H9 (cell line): ENCODE measurements around the gene USP7. TPM values are rescaled to one million over a fixed set of nuclear protein-coding genes. Genes with fewer than 3 reads are reported as not detected.

ENCODE experiments used
- DNase-seq: peaks from one replicate; pipeline ENCODE4 v3.0.0-alpha.2; 2017
- H2AFZ ChIP-seq: one replicate; pipeline ENCODE4 v1.6.1; 2013; ENCODE audit warnings: mild to moderate bottlenecking, low read length, control low read depth, moderate library complexity
- H2AK5ac ChIP-seq: 2 replicates; pipeline ENCODE4 v1.6.1; 2013; ENCODE audit warnings: low read length, control low read depth, mixed read lengths; ENCODE audit not compliant: insufficient read length
- H2BK120ac ChIP-seq: one replicate; pipeline ENCODE4 v1.6.1; 2013; ENCODE audit warnings: low read depth, mild to moderate bottlenecking, low read length, control low read depth, inconsistent platforms; ENCODE audit not compliant: poor library complexity, severe bottlenecking
- H2BK12ac ChIP-seq: 2 replicates; pipeline ENCODE4 v1.6.1; 2013; ENCODE audit warnings: low read length, control low read depth, mixed read lengths, low read depth; ENCODE audit not compliant: insufficient read length
- H2BK15ac ChIP-seq: 2 replicates; pipeline ENCODE4 v1.6.1; 2013; ENCODE audit warnings: low read depth, low read length, control low read depth
- H2BK20ac ChIP-seq: one replicate; pipeline ENCODE4 v1.6.1; 2013; ENCODE audit warnings: low read depth, mild to moderate bottlenecking, low read length, control low read depth, inconsistent platforms; ENCODE audit not compliant: poor library complexity, severe bottlenecking
- H2BK5ac ChIP-seq: 2 replicates; pipeline ENCODE4 v1.6.1; 2013; ENCODE audit warnings: low read length, control low read depth, mixed read lengths; ENCODE audit not compliant: insufficient read length
- H3K14ac ChIP-seq: 2 replicates; pipeline ENCODE4 v1.6.1; 2013; ENCODE audit warnings: low read length, control low read depth; ENCODE audit not compliant: insufficient read depth
- H3K18ac ChIP-seq: 2 replicates; pipeline ENCODE4 v1.6.1; 2013; ENCODE audit warnings: low read depth, mild to moderate bottlenecking, mixed read lengths, low read length, control low read depth; ENCODE audit not compliant: insufficient read length
- H3K23ac ChIP-seq: 2 replicates; pipeline ENCODE4 v1.6.1; 2013; ENCODE audit warnings: low read length, control low read depth, mixed read lengths, low read depth; ENCODE audit not compliant: insufficient read length
- H3K23me2 ChIP-seq: 2 replicates; pipeline ENCODE4 v1.6.1; 2013; ENCODE audit warnings: low read depth, mild to moderate bottlenecking, mixed read lengths, low read length, control low read depth; ENCODE audit not compliant: insufficient read length, poor library complexity, severe bottlenecking
- H3K27ac ChIP-seq: 2 replicates; pipeline ENCODE4 v1.5.1; 2013; ENCODE audit warnings: low read length, control low read depth, mixed read lengths, low read depth; ENCODE audit not compliant: insufficient read length
- H3K27me3 ChIP-seq: 2 replicates; pipeline ENCODE4 v1.6.1; 2013; ENCODE audit warnings: low read length, control low read depth, inconsistent platforms; ENCODE audit not compliant: insufficient read depth
- H3K4ac ChIP-seq: 2 replicates; pipeline ENCODE4 v1.6.1; 2013; ENCODE audit warnings: low read depth, mild to moderate bottlenecking, control low read depth, inconsistent platforms, low read length, moderate library complexity
- H3K4me1 ChIP-seq: 2 replicates; pipeline ENCODE4 v1.6.1; 2013; ENCODE audit warnings: low read length, control low read depth, inconsistent platforms; ENCODE audit not compliant: insufficient read depth
- H3K4me2 ChIP-seq: 2 replicates; pipeline ENCODE4 v1.6.1; 2013; ENCODE audit warnings: low read length, control low read depth, mixed read lengths; ENCODE audit not compliant: insufficient read length, insufficient read depth
- H3K56ac ChIP-seq: 2 replicates; pipeline ENCODE4 v1.6.1; 2013; ENCODE audit warnings: low read depth, mild to moderate bottlenecking, mixed read lengths, low read length, control low read depth; ENCODE audit not compliant: insufficient read length
- H3K79me1 ChIP-seq: 2 replicates; pipeline ENCODE4 v1.6.1; 2013; ENCODE audit warnings: low read depth, mild to moderate bottlenecking, moderate library complexity, low read length, control low read depth, inconsistent platforms; ENCODE audit not compliant: insufficient read depth, poor library complexity, severe bottlenecking
- H3K79me2 ChIP-seq: 2 replicates; pipeline ENCODE4 v1.6.1; 2013; ENCODE audit warnings: low read length, control low read depth, inconsistent platforms; ENCODE audit not compliant: insufficient read depth
- H3K9ac ChIP-seq: 2 replicates; pipeline ENCODE4 v1.6.1; 2013; ENCODE audit warnings: low read length, control low read depth, mixed read lengths; ENCODE audit not compliant: insufficient read length; ENCODE audit errors: extremely low read depth
- H3K9me3 ChIP-seq: one replicate; pipeline ENCODE4 v1.6.1; 2013; ENCODE audit warnings: low read depth, low read length, inconsistent platforms; ENCODE audit not compliant: control insufficient read depth
- H3T11ph ChIP-seq: one replicate; pipeline ENCODE4 v1.6.1; 2013; ENCODE audit warnings: mild to moderate bottlenecking, low read length, control low read depth, inconsistent platforms
- H4K20me1 ChIP-seq: one replicate; pipeline ENCODE4 v1.6.1; 2013; ENCODE audit not compliant: control insufficient read depth, insufficient read length, insufficient read depth
- H4K5ac ChIP-seq: 2 replicates; pipeline ENCODE4 v1.6.1; 2013; ENCODE audit warnings: low read depth, mild to moderate bottlenecking, mixed read lengths, low read length, control low read depth; ENCODE audit not compliant: insufficient read length
- H4K8ac ChIP-seq: replicated peaks from 2 replicates; pipeline ENCODE4 v1.6.1; 2013; ENCODE audit warnings: low read length, control low read depth, mixed read lengths, low read depth; ENCODE audit not compliant: insufficient read length
- H4K91ac ChIP-seq: 2 replicates; pipeline ENCODE4 v1.6.1; 2013; ENCODE audit warnings: low read depth, mild to moderate bottlenecking, moderate library complexity, mixed read lengths, low read length, control low read depth; ENCODE audit not compliant: insufficient read length
- H3K27ac Mint-ChIP-seq, 3 experiments: 2 replicates in 2 of 3; 3 replicates in 1 of 3; pipeline ENCODE4 v1.8.0; 2020 to 2021; ENCODE audit warnings: mixed read lengths in 3 of 3, mild to moderate bottlenecking in 1 of 3, moderate library complexity in 1 of 3
- H3K27me3 Mint-ChIP-seq: 2 replicates; pipeline ENCODE4 v1.8.0; 2021; ENCODE audit warnings: low read depth, mild to moderate bottlenecking, moderate library complexity, mixed read lengths
- H3K36me3 Mint-ChIP-seq, 3 experiments: 2 replicates in 2 of 3; 3 replicates in 1 of 3; pipeline ENCODE4 v1.8.0; 2020 to 2021; ENCODE audit warnings: low read depth in 3 of 3, mixed read lengths in 3 of 3; ENCODE audit not compliant: insufficient read depth in 1 of 3
- H3K4me1 Mint-ChIP-seq, 2 experiments: 2 replicates each; pipeline ENCODE4 v1.8.0; 2020; ENCODE audit warnings: mixed read lengths in 2 of 2
- H3K4me3 Mint-ChIP-seq, 2 experiments: 2 replicates in 1 of 2; 3 replicates in 1 of 2; pipeline ENCODE4 v1.8.0; 2020 to 2021; ENCODE audit warnings: mild to moderate bottlenecking in 2 of 2, mixed read lengths in 2 of 2, moderate library complexity in 1 of 2
- H3K9me3 Mint-ChIP-seq, 2 experiments: 2 replicates in 1 of 2; 3 replicates in 1 of 2; pipeline ENCODE4 v1.8.0; 2020; ENCODE audit warnings: mild to moderate bottlenecking in 2 of 2, mixed read lengths in 2 of 2, moderate library complexity in 1 of 2
- CTCF ChIP-seq: fragments of 200-600 bp; sonication (generic); conservative IDR thresholded peaks from 3 replicates; pipeline ENCODE4 v1.8.0; 2021; ENCODE audit warnings: antibody characterized with exemption, mild to moderate bottlenecking
- WGBS: extraction: QIAGEN DNeasy Blood & Tissue Kit; methylation state at CpG from one replicate; pipeline ENCODE4 v1.1.7; 2013; ENCODE audit warnings: missing lambda C conversion rate, low lambda C conversion rate, mixed read lengths; ENCODE audit not compliant: insufficient read length; ENCODE audit errors: extremely low coverage; 5-methylcytosine and 5-hydroxymethylcytosine counted together
- total RNA-seq: library from RNA; stranded (reverse); gene quantifications from 2 replicates; pipeline ENCODE4 v1.2.1, GENCODE V29; 2021

The USP7 gene
- total RNA-seq, 1 experiment from 2014 or later: 192 TPM

DNA sequence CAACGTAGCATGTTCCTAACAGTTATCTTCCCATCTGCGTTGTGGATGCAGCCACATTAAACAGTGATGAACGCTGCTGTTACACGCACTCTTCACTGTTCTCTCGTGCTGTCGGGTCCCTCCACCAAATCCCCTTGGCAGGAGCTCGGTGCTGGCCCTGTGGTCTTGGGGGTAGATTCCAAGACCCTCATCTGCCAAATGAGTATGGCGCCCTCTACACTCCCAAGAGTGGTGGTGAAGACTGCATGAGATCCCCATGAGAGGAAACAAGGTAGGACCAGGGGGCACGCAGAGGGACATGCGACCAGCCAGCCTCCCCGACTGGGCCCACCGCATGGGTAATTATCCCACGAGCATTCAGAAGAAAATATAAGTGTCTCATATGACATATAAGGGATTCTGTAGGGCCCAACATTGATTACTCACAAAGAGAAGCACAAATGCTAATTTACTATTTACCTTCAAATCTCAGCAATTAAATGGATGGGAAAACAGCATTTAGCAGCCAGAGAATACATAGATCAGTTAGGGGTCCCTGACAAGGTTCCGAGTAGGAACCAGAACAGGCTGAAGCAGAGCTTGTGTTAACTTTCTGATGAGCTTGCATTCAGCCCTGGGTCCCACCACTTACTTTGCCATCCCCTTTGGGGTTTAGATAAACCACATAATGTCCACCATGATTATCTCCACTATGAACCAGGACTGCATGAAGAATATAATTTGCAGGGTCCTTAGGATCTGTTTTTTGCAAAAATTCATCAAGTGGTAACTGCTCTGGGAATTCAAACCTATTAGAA lies 57.7 kb downstream of the USP7 start:
- Mint-ChIP-seq H3K4me1 (peaks cover 7 to 8% of the 10 kb centered on the region in 2 experiments), H3K27ac (no peak overlapping the region), H3K9me3 (no peaks in the 10 kb centered on the region), H3K27me3 (no peaks in the 10 kb centered on the region), H3K36me3 (peaks cover 69 to 89% (median 80%) of the 10 kb centered on the region in 3 experiments), H3K4me3 (no peak overlapping the region)
- Histone ChIP-seq H2AK5ac (no peak overlapping the region), H3K23me2 (no peaks in the 10 kb centered on the region), H3K18ac (no peak overlapping the region), H4K8ac (no peak overlapping the region), H2BK15ac (no peak overlapping the region), H2BK20ac (no peak overlapping the region), H3T11ph (no peak overlapping the region), H2BK5ac (no peak overlapping the region), H4K20me1 (no peaks in the 10 kb centered on the region), H3K9me3 (no peaks in the 10 kb centered on the region), H2BK12ac (no peak overlapping the region), H2BK120ac (no peak overlapping the region), H3K79me2 (no peaks in the 10 kb centered on the region; the same call in 1 of the 2 replicates), H4K5ac (no peak overlapping the region), H3K14ac (no peak overlapping the region), H3K9ac (no peak overlapping the region), H3K27ac (no peak overlapping the region), H4K91ac (no peak overlapping the region), H3K4me2 (no peak overlapping the region), H3K23ac (no peak overlapping the region), H3K4ac (no peak overlapping the region), H3K79me1 (no peaks in the 10 kb centered on the region), H3K4me1 (no peaks in the 10 kb centered on the region), H3K27me3 (no peaks in the 10 kb centered on the region), H2AFZ (no peak overlapping the region), H3K56ac (no peak overlapping the region)
- peak; percentile 62 for DNase-seq
- no CpG with 5 or more reads among the region's 14 CpGs for WGBS
- peak; percentile 68 for TF ChIP-seq CTCF
